ENCODE measurements around the gene LENG8.
"Not testable (repeated sequence)": the region's sequence is repeated elsewhere in the genome, so short reads cannot be mapped to it uniquely, and the experiment has no call there.

The LENG8 gene

DNA sequence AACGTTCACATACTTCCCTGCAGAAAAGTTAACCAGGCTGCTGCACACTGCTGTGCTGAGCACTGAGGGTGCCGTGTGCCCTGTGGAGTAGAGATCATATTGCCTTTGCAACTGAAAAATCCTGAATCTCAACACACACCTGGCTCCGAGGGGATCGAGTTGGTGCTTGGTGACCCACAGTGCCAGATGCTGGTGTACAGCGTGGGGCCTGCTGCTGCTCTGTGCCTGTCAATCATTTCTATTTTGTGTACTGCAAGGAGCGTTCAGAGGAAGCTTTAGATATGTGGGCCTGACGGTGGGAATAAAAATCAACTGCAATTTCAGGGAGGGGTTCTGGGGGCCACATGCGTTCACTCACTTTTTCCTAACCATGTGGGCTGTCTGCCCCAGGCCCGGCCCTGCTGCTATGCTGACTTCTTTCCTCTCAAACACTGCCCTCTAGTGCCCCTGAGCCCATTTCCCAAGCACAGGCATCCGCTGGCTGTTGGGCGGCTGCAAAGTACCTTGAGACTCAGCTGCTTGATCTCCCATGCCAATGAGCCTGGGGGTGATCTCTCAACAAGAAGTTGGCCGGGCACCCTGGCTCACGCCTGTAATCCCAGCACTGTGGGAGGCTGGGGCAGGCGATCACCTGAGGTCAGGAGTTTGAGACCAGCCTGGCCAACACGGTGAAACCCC is 9.7 kb upstream of the LENG8 start:
- in situ Hi-C loops (cut with MboI; ENCODE audit: low sequenced_read_pairs) = no loop called here

DNA sequence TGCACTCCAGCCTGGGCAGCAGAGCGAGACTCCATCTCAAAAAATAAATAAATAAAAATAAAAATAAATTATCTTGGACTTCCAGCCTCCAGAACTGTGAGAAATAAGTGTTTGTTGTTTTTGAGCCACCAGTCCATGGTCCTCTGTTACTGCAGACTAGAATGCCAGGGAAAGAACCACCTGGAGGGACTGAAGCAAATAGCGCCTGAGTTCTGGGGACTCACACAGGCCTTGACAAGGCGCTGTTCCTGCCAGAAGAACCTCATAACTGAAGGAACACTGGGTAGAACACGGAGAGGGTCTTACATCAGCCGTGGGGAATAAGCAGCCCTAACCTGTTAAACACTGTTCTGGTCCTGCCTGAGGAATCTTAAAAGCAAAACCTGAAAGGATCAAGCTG is 8.4 kb upstream of the LENG8 start:
- in situ Hi-C loops (cut with MboI; ENCODE audit: low sequenced_read_pairs) = no loop called here

DNA sequence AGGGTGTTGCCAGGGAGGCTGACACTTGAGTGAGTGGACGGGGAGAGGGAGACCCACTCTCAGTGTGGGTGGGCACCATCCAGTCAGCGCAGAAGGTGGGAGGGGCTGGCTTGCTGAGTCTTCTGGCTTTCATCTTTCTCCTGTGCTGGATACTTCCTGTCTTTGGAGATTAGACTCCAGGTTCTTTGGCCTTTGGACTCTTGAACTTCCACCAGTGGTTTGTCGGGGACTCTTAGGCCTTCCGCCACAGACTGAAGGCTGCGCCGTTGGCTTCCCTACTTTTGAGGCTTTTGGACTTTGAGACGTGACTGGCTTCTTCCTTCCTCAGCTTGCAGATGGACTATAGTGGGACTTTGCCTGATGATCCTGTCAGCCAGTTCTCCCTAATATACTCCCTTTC is 4.3 kb upstream of the LENG8 start:
- in situ Hi-C loops (cut with MboI; ENCODE audit: low sequenced_read_pairs) = no loop called here

DNA sequence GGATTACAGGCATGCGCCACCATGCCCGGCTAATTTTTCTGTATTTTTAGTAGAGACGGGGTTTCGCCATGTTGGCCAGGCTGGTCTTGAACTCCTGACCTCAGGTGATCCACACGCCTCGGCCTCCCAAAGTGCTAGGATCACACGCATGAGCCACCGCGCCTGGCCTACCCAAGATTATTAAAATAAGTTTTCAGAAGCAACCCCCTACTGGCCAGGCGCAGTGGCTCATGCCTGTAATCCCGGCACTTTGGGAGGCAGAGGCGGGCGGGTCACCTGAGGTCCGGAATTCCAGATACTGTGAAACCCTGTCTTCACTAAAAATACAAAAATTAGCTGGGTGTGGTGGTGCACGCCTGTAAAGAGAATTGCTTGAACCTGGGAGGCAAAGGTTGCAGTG is 2.6 kb upstream of the LENG8 start:
- in situ Hi-C loops (cut with MboI; ENCODE audit: low sequenced_read_pairs) = not testable (repeated sequence)

DNA sequence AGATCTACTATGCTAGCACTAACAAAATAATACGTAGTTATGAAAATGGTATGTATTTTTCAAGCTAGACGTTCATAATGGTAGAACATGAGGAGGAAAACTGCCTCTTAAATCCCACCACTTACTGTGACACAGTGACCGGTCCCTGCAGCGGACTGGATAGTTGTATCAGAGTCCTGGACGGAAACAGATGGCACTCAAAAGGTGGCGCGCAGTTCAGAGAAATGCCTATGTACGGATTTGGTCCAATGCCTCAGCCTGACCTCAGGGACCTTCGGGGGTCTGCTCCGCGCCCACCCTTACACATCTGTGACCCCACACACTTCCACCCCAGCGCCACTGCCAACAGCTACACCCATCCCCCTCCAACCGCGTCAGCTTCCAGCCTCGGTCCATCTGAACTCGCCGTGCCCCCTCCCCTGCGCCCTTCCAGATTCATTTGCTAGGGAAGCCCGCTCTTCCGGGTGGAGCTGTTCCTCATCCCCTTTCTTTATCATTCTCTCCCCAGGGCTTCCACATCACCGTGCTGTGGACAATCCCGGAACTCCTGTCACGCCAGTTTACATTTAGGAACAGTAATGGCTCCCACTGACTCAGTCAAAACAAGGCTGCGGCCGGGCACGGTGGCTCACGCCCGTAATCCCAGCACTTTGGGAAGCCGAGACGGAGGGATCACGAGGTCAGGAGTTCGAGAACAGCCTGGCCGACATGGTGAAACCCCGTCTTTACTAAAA is 792 bp upstream of the LENG8 start:
- in situ Hi-C loops (cut with MboI; ENCODE audit: low sequenced_read_pairs) = no loop called here

DNA sequence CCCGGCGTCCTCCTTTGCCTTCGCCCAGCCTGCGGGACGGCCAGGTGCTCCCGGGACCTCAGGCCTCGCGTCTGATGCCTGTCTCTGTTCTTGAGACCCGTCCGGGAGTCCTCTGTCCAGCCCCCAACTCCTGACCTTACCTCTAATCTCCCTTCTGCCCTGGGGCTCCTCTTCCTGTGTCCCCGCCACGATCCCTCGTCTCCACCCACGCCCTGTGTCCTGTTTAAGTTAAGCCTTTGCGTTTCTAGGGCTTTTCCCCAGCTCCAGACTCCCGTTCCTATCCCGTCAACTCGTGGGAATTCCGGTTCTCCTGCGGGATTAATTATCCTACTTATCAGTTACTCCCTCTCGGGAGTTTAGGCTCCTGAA is 686 bp downstream of the LENG8 start:
- in situ Hi-C loops (cut with MboI; ENCODE audit: low sequenced_read_pairs) = no loop called here

DNA sequence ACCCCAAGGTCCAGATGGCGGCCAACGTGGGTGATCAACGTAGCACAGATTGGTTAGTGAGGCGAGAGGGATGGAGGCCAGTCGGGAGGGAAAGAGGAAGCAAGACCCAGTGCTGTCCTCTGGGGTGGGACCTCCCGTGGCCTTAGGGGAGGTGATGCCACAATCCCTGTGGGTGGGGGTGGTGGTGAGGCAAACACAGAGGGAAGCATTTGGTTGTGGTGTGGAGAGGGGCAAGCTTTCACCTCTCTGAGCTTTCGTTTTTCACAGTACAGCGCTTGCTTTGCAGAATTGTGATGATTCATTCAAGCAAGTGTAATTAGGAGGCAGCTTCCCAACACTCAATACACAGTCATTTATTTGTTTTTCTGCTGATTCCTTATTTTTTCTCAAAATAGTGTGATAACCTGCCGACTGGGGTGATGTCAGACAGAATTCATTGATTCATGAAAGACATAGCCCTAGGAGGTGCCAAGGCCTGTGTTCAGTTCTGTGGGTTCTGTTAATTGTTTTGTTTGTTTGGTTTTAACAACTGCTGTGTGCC is 2.4 kb downstream of the LENG8 start:
- in situ Hi-C loops (cut with MboI; ENCODE audit: low sequenced_read_pairs) = no loop called here

DNA sequence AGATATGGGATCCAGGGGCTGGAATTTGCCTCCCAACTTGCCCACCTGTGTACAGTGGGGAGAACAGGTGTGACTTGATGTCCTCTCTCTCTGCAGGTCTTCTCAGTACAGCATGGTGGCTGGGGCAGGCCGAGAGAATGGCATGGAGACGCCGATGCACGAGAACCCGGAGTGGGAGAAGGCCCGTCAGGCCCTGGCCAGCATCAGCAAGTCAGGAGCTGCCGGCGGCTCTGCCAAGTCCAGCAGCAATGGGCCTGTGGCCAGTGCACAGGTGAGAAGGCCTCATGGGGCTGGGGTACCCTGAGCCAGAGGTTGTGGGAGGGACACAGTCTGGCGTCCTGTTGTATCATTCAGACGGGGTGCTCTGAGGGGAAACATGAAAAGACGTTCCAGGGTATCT is 3.0 kb downstream of the LENG8 start:
- in situ Hi-C loops (cut with MboI; ENCODE audit: low sequenced_read_pairs) = no loop called here

DNA sequence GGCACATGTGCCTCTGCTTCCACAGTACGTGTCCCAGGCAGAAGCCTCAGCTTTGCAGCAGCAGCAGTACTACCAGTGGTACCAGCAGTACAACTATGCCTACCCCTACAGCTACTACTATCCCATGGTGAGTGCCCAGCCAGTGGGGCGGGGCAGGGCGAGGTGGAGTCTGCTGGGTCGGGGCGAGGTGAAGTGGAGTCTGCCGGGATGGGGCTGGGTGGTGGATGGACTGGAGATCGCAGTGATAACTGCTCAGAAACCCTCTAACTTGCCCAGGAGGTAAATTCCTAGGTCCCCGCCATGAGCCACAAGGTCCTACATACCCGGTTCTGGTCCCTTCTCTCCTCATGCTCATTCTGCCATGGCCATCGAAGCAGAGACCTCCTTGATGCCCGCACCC is 3.6 kb downstream of the LENG8 start:
- in situ Hi-C loops (cut with MboI; ENCODE audit: low sequenced_read_pairs) = no loop called here

DNA sequence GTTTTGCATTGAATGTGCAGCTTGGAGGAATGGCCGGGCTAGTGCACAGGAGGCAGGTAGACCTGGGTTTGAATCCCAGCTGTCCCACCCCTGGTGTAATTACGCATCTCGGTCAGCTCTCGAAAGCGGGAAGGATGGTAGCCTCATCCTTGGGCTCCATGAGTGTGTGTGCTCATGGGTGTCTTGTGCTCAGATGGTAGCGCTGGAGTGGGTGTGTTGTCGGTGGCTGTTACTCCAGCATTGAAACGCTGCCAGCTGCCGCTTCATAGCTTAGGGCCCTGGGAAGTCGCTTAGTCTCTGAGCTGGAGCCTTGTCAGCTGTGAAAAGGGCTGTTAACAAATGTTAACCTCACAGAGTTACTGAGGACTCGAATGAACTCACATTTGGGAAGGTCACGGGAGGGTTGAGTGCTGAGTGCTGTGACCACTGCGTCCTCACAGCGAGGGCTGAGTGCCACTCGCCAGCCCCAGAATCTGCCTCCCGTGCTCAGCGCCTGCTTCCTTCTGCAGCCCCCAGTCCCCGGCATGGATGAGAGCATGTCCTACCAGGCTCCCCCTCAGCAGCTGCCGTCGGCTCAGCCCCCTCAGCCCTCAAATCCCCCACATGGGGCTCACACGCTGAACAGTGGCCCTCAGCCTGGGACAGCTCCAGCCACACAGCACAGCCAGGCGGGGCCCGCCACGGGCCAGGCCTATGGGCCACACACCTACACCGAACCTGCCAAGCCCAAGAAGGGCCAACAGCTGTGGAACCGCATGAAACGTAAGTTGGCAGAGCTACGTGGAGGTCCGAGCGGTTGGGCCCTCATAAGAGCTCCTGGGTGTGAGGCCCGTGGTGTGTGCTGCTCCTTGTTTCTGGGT is 5.2 kb downstream of the LENG8 start:
- in situ Hi-C loops (cut with MboI; ENCODE audit: low sequenced_read_pairs) = no loop called here

DNA sequence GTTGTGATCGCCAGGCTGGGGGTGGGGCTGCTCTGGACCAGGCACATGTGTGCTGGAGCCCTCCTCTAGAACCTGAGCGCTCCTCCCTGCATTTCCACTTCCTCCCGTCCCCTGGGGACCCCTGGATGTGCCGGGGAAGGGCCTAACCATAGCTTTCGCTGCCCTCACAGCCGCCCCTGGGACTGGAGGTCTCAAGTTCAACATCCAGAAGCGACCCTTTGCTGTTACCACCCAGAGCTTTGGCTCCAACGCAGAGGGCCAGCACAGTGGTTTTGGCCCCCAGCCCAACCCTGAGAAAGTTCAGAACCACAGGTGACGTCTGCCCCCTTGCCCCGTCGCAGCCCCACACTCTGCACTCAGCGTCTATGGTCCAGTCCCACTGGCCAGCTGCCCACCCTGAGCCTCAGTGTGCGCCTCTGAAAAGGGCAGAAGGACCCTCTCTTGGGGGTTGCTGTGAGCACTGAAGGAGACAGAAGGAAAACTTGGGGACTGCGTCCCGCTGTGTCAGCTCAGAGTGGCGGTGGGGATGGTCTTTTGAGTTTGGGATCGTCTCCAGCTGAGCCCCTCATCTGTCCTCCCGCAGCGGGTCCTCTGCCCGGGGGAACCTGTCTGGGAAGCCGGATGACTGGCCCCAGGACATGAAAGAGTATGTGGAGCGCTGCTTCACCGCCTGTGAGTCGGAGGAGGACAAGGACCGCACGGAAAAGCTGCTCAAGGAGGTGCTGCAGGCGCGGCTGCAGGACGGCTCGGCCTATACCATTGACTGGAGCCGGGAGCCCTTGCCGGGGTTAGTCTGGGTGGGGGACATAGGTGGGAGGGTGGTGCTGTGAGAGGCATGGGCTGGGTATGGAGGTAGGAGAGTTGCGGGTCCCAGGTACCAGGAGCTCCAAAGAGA is 6.0 kb downstream of the LENG8 start:
- in situ Hi-C loops (cut with MboI; ENCODE audit: low sequenced_read_pairs) = no loop called here

DNA sequence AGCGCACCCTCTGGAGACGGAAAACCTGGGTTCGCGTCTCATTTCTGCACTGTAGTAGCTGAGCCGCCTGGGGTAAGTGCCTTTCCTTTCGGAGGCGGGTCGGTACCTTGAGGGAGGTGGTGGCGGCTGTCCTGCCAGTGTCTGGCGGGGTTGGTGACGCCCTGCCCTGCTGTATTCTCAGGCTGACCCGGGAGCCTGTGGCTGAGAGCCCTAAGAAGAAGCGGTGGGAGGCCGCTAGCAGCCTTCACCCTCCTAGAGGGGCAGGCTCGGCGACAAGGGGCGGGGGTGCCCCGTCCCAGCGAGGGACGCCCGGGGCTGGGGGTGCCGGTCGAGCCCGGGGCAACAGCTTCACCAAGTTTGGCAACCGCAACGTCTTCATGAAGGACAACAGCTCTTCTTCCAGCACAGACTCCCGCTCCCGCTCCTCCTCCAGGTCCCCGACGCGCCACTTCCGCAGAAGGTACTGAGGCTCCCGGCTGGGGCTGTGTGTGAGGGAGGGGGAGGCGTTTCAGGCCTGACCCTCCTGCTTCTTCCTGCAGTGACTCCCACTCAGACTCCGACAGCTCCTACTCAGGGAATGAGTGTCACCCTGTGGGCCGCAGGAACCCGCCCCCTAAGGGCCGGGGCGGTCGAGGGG is 6.9 kb downstream of the LENG8 start:
- in situ Hi-C loops (cut with MboI; ENCODE audit: low sequenced_read_pairs) = no loop called here

DNA sequence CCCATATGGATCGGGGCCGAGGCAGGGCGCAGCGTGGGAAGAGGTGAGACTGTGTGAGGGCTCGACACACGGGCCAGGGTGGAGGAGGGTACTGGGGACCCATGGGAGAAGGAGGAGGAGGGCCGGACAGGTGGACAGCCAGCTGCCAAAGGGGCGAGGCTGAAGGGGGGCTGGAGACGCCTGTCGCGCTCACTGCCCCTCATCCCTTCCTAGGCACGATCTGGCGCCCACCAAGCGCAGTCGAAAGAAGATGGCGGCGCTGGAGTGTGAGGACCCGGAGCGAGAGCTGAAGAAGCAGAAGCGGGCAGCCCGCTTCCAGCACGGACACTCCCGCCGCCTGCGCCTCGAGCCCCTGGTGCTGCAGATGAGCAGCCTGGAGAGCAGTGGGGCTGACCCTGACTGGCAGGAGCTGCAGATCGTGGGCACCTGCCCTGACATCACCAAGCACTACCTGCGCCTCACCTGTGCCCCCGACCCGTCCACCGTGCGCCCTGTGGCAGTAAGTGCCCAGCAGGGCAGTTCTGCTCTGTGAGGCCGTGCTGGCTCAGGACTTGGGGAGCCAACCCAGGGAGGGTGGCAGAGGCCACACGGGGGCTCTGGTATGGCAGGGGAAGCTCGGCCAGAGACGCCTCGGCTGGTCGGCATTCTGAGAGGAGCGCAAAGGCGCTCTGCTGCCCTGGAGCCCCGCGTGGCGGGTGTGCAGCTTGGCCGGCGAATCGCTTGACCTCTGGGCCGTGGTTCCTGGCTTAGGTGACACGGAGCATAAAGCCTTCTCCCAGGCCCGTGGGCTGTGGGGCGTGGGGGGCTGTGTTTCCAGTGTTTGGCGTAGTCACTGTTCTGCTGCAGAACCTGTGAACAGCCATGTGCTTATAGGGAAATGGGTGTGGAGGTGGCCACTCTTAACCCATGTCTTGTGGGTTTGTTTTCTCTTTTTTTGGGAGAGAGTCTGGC is 7.7 kb downstream of the LENG8 start:
- in situ Hi-C loops (cut with MboI; ENCODE audit: low sequenced_read_pairs) = no loop called here

DNA sequence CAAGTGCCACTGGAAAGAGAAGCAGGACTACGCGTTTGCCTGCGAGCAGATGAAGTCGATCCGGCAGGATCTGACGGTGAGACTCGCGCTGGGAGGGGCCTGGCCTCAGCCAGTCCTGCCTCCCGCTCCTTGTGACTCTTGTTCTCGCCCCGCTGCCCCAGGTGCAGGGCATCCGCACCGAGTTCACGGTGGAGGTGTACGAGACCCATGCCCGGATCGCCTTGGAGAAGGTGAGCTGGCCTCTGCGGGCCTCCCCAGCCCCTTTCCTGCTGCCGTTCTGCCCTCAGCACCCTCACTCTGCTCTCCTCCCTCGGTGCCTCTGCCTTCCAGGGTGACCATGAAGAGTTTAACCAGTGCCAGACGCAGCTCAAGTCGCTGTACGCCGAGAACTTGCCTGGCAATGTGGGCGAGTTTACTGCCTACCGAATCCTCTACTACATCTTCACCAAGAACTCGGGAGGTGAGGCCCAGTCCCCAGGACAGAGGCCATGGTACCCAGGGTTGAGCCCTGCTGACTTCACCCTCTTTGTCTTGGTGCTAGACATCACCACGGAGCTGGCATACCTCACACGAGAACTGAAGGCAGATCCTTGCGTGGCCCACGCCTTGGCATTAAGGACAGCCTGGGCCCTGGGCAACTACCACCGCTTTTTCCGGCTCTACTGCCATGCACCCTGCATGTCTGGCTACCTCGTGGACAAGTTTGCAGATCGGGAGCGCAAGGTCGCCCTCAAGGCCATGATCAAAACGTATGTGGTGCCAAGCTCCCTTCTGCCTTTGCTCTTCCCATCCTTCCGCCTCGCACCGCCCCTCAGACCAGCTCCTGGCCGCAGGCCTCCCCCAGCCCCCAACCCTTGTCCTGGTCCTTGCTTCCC is 9.0 kb downstream of the LENG8 start:
- in situ Hi-C loops (cut with MboI; ENCODE audit: low sequenced_read_pairs) = no loop called here

DNA sequence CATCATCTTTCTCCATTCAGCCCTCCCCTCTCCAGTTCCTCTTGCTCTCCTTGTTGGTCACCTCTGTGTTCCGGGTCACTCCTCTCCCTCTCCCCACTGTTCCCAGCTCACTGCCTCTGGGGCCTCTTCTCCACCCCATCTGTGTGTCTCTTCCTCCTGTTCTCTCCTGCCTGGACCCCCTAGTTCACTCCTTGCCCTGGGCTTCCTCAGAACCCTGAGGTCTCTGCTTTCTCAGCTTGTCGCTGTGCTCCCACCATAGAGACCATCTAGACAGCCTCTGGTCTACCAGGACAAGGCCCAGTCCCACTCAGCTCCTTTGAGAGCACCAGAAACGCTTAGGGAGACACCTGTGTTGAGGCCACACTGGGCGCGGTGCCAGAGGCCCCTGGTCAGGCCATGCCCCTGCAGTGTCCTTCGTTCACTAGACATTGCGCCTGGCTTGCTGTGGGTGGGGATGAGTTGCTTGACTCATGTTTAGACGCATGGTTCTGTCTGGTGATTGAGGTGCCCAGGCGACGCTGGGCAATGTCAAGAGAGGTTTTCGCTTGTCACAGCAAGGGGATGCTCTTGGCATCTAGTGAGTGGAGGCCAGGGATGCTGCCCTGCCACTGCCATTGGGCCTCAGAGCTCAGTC is 9.8 kb downstream of the LENG8 start:
- in situ Hi-C loops (cut with MboI; ENCODE audit: low sequenced_read_pairs) = no loop called here

DNA sequence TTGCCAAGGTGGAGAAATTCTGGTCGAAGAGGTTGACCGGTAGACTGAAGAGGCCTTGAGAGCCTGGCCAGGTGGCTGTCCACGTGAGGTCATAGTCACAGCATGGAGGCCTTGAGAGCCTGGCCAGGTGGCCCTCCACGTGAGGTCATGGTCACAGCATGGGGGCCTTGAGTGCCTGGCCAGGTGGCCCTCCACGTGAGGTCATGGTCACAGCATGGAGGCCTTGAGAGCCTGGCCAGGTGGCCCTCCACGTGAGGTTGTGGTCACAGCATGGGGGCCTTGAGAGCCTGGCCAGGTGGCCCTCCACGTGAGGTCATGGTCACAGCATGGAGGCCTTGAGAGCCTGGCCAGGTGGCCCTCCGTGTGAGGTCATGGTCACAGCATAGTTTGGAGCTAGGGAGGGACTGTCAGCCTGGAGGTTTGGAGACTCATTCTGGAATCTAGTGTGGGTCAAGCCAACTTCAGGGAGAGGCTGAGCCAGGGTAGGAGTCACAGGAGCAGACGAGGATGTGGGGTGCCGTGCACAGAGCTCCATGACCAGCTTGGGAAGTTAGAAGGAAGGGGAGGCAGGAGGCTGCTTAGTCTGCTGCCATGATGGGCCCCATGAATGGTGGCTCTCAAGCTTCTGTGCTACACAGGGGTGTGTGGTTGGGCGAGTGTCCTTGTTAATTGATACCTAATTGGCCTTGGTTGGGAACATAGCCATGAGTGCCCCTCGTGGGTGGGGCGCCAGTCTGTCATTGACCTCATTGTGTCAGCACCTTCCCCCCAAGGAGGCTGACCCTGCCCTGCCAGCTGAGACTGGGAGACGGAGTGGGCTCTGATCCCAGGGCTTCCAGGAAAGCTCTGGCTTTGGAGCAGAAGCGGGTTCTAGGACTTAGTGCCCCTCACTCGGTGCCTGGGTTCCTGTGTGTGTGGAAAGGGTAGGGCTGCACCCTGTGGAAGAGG is 10.6 kb downstream of the LENG8 start:
- in situ Hi-C loops (cut with MboI; ENCODE audit: low sequenced_read_pairs) = no loop called here
